RPMI7951 (cell line): Measurements from ENCODE around the gene LRG1. TPM values are rescaled to one million over a fixed set of nuclear protein-coding genes. Genes with fewer than 3 reads are reported as not detected.
"Not testable (repeated sequence)": the region's sequence is repeated elsewhere in the genome, so short reads cannot be mapped to it uniquely, and the experiment has no call there.

Experiments
- DNase-seq: peaks from one replicate; pipeline ENCODE4 v3.0.0-alpha.2; 2012; ENCODE audit warnings: low read depth
- total RNA-seq: library from RNA; depleted of rRNA; stranded (reverse); fragments of >200 nt; shearing (Covaris generic); gene quantifications from 2 replicates; pipeline ENCODE4 v1.2.3, GENCODE V29; 2014

Gene LRG1
- total RNA-seq, 1 experiment from 2014 or later: not detected

DNA sequence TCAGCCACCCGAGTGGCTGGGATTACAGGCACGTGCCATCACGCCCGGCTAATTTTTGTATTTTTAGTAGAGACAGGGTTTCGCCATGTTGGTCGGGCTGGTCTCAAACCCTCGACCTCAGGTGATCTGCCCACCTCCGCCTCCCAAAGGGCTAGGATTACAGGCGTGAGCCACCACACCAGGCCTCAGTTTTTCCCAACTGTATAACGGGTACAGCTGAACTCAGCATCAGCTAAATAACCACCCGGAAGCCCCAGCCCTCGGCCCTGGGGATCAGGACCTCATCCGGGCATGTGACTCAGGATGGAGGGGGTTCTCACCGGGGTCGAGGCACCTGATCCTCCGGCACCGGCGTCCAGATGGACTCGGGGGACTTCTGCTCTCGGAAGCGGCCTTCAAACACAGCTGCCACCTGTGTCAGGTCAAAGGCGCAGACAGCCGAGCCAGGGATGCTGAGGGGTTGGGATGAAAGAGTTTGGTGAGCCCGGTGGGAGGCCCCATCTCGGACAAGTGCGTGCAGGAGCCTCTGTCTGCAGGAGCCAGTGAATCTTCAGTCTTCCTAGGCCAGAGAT lies 10.7 kb upstream of the LRG1 start:
- no peak for DNase-seq

DNA sequence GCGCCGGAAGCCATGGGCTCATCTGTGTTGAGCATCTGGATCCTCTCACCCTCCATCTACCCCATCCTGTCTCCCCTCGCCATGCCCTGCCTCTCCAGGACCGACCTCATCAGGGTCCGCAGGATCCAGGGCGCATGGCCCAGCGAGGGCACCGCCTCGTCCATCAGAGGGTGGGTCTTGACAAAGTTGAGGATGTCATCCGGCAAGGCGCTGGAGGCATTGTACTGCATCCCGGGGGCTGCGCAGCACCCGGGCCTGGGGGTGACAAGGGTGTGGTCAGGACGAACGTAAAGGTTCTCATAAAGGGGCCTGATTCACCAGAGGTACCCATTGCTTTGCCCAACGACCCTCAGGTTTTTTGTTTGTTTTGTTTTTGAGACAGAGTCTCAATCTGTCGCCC lies 10.2 kb upstream of the LRG1 start:
- no peak for DNase-seq

DNA sequence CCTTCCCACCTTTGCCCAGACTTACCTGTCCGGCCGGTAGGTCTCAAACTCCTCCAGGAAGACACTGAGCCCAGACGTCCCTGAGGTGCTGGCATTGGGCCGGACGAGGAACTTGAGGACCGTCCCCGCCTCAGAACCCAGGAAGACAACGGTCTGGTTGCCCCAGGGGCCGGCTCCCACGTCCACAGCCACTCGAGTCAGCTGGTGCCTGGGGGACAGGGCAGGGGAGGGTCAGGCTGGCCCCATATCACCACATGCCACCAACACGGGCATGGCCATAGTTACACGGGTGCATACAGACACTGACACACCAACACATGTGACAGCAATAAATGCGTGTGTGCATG lies 8.4 kb upstream of the LRG1 start:
- no peak for DNase-seq

DNA sequence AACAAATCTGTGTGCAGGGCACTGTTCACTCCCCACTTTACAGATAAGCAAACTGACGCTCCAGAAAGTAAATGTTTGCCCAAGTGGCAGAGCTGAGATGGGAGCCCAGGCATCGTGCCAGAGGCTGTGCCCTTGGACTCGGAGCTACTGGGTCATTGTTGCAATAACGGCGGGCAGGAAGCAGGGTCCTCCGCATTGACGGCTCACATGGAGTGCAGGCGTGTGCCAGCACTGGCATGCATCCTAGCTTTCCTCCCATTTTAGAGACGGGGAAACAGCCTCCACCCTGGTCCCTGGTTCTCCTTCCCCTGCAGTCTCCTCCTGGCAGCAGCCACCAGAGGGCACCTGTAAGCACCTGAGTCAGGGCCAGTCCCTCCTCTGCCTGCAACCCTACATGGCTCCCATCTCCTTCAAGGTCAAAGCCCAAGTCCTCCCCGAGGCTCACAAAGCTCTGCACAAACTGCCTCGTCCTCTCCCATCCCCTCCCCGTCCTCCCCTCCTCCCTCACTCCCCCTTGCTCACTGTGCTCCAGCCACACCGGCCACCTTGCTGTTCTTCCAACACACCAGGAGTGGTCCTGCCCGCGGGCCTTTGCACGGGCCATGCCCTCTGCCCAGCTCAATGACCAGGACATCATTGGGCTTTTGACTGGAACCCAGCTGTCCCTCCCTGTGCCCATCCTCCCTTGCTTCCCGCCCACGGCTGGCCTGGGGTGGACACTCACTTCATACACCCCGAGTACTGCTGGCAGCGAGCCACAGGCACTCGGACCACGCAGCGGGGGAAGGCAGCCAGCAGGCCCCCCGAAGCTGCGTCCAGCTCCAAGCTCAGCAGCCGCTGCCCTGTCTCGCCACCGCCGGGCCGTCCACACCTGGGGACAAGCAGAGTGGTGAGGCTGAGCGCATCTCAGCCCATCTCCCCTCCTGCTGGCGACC lies 7.7 kb upstream of the LRG1 start:
- DNase-seq: no peak

DNA sequence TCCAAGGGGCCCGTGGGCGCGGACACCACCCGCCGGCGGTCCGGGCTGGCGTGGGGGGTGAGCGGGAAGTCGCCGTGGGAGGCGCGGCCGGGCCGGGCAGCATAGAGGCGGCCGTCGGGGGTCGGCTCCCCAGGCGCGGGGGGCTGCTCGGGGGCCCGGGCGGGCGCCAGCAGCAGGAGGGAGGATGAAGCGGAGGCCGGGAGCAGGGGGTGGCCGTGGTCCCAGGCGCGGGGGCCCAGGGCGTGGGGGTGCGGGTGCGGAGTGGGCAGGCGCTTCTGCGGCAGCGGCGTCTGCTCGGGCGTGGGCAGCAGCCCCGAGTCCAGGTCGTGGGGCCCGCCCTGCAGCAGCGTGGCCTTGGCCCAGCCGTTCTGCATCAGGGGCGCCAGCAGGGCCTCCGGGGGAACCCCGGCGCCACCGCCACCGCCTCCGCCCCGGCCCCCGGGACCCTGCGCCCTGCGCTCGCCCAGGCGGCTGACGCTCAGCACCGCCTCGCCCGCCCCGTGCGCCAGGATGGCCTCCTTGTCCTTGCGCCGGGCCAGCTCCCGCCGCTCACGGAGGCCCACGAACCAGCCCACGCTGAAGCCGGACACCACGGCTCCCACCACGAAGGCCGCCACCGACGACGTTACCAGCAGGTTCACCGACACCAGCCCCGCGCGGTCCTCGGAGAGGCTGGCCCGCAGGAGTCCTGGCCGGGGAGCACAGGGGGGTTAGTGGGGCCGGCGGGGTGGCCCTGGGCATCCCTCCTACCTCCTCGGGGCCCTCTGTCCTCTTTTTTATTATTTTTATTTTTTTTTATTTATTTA lies 4.2 kb upstream of the LRG1 start:
- no peak for DNase-seq

DNA sequence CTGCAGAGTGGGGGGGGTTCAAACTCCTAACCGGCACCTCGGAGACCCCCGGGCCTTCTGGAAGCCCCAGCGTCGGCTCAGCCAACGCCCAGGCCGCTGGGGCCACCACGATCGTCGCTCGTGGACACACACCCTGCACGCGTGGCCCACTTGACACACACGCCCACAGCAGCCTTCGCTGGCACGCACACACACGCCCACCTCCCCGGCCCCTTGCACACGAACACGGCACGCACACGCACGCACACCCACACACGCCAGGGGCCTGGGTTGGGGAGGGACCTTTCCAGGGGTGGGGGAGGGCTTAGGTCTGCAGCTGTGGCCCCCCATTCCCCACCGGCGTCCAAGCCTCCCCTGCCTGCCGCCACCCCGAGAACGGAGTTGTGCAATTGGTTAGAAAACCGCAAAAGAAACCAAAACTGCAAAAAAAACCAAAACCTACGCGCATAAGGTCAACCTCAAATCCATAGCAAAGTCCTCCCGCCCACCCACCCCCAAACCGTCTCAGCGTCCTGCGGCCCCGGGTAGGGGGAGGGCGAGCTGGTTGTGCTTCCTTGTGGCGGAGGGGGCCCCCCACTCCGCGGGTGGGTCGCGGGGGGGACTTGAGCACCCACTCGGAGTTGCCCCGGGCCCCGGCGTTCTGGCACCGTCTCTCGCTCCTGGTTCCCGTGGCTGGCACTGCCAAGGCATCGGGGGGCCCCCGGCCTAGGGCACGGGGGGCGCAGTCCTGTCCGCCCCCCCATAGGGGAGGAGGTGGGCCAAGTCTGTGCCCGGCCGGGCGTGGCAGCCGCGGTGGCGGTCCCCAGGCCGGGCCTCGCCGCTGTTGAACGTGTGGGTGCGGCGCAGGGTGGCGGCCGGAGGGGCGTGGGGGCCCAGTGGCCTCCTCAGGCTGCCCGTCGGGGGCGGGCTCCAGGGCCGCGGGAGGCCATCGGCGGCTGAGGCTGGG lies 3.3 kb upstream of the LRG1 start:
- DNase-seq: no peak

DNA sequence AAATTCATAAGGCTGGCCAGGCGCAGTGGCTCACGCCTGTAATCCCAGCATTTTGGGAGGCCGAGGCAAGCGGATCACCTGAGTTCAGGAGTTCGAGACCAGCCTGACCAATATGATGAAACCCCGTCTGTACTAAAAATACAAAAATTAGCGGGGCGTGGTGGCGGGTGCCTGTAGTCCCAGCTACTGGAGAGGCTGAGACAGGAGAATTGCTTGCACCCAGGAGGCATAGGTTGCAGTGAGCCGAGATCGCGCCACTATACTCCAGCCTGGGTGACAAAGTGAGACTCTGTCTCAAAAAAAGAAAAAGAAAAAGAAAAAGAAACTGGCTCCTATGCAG lies 1.9 kb upstream of the LRG1 start:
- not testable (repeated sequence) for DNase-seq

DNA sequence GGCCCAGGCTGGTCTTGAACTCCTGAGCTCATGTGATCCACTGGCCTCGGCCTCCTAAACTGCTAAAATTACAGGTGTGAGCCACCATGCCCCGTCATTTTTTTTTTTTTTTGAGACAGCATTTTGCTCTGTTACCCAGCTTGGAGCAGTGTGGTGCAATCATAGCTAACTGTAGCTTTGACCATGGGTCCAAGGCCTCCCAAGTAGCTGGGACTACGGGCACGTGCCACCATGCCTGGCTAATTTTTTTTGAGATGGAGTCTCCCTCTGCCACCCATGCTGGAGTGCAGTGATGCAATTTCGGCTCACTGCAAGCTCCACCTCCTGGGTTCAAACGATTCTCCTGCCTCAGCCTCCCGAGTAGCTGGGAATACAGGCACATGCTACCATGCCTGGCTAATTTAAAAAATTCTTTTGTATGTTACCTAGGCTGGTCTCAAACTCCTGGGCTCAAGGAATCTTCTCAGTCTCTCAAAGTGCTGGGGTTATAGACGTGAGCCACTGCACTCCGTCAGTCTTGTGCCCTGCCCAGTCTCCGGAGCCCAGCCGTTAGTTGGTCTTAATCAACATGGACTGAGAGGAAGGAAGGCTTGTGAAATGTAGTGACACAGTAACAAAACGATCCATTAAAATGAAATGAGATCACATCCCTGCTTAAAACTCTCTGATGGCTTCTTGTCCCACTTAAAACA lies 1.4 kb upstream of the LRG1 start:
- no peak for DNase-seq

DNA sequence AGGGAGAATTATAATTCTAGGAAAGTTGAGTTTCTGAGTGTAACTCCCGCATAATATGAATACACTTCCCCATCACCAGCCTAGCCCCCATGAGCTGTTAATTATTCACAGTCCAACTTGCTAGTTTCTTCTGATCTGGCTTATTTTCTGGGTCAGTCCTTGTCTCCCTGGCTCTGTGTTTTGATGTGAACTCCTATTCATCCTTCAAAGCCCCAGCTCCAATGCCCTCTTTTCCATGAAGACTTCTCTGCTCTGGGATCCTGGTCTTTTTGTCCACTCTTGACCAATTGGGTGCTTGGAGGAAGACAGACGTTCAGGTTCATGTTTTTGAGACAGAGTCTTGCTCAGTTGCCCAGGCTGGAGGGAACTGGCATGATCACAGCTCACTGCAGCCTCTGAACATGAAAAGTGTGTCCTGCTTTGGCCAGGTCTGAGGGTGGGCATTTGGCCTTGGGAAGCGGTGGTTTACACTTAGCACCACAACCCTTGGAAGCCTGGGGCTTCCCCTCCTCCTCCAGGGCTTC lies 605 bp downstream of the LRG1 start:
- no peak for DNase-seq

DNA sequence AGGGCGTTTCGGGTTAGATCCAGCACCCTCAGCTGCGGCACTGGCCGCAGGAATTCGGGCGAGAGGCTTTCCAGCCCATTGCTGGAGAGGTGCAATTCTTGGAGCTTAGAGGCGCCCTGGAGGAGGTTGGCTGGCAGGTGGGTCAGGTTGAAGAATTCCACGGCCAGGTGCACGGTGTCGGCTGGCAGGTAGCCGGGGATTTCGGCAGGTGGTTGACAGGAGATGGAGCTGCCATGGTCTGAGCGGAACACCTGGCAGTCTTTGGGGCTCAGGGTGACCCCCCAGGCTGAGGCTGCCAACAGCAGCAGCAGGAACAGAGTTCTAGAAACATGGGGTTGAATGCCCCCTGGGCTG lies 1.3 kb downstream of the LRG1 start:
- no peak for DNase-seq

DNA sequence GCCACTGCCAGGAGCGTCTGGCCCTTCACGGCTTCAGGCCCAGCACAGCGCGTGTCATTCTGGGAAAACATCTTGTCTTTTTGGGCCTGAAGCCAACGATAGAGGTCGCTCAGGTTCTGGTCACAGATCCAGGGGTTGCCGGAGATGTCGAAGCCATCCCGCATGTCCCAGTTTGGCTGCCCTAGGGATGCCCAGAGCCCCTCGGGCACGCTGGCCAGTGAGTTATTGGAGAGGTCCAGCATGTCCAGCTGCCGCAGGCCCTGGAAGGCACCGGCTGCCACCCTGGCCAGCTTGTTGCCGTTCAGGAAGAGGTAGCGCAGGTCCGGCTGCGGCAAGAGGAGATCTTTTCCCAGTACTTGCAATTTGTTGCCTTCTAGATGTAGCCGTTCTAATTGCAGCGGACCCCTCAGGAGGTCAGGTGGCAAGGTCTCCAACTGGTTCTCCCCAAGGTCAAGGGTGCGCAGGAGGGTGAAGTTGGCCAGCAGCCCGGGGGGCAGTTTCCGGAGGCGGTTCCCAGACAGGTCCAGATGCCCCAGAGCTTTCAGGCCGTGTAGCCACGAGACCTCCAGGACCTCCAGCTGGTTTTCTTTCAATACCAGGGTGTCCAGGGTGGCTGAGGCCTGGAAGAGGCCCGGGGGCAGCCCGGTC lies 1.8 kb downstream of the LRG1 start:
- DNase-seq: no peak

DNA sequence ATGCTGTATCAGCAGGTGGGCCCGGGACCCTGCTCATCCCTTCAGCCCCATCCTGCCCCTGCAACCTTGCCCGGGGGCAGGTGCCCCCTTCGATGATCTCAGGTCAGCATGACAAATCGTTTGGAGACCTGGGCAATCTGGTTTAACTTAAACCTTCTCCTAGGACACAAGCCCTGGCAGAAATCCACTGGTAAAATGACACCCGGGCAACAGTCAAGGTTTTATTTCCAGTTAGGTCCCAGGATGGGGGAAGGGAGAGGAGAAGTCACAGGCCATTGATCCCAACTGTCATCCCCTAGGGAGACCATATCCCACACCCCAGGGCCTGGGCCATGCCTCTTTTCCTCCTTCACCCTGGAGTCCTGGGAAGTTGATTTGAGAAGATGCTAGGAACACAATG lies 3.0 kb downstream of the LRG1 start:
- no peak for DNase-seq

DNA sequence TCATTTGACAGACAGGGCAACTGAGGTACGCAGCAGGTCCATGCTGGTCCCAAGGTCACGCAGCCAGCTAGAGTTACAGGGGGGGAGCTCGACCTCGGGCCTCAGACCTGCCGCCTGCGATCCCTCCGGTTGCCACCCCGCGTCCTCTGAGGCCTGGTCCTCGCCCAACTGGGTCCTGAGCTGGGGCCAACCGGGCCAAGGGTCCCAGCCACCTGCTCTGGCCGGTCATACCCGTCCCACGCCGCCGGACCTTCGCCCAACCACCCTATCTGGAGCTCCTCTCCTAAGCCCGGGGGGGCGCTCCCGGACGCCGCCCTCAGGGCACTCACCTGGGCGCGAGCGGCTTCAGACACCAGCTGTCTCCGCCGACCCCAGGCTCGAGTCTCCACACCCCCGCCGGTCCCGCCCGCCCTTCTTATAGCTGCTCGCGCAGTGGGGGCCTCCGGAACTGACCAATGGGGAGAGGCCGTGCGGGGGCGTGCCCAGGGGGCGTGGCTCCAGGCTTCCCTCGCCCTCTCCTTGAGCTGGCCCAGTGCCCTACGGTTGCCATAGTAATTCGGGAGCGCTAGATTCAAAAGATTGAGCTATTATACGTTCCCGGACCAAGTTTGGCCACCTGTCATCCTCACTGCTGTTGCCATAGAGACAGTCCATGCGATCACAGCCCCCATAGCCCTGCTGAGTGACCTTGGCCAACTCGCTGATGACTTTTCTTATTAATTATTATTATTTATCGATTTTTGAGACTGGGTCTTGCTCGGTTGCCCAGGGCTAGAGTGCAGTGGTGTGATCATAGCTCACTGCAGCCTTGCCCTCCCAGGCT lies 4.8 kb downstream of the LRG1 start, which contains the start of gene PLIN5:
Gene PLIN5, minus strand, starts transcription at position 389 of the 823 bp plus-strand sequence. CDS start 1,150 bp downstream, outside the sequence.
- peak; percentile 57 for DNase-seq

DNA sequence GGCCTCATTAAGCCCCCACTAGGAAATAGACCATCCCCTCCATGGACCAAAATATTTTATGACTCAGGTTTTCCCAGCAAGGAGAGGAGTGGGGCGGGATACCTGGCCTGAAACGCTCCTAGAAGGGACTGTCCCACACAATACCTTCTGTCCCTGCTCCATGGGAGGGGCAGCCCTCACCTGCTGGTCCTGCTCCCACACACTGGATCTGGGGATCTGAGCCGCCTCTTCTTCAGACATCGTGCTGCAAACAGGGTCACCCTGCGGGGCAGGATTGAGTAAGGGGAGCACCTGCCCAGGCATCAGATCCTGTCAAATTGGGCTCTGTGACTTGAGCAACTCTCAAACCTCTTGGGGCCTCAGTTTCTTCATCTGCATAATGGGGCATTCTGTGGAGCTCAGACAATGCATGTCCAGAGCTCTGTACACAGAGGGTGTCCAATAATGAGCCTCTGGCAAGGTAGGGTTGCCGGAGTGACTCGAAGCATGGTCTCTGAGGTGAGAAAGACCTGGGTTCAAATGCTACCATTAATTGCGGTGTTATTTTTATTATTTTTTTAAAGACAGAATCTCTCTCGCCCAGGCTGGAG lies 5.9 kb downstream of the LRG1 start:
- DNase-seq: no peak

DNA sequence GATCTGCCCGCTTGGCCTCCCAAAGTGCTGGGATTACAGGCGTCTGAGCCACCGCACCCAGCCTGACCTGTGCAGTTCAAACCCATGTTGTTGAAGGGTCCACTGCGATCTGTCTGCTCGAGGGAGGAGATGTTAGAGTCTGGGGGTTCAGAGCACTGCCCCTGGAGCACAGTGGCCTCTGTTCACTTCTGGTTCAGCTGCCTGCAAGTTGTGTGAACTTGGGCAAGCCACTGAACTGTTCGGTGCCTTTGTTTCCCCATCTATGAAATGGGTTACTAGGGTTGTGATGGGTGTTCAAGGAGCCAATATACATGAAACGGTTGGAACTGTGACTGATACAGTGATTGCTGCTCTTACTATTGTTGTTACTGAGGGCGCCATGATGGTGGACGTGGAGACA lies 6.5 kb downstream of the LRG1 start:
- DNase-seq: no peak

DNA sequence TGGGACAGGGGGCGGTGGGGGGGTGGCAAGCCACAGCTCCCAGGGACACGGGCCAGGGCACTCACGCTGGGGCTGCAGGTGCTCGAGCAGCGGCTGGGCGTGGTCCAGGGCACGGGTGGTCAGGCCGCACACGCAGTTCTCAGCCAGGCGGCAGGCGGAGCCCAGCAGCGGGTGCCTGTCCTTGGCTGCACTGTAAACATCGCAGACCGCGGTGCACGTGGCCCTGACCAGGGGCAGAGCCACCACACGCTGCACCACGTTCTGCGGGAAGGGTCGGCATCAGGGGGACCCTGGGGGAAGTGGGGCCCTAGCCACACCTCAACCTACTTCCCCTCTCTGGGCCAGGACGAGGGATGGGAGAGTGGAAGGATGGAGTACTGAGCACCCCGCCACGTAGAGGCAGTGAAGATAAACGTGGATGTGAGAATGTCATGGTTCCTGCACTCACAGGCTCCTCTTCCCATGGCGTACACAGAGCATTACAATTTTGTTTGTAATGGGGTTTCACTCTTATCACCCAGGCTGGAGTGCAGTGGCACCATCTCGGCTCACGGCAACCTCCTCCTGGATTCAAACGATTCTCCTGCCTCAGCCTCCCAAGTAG lies 8.2 kb downstream of the LRG1 start:
- DNase-seq: no peak

DNA sequence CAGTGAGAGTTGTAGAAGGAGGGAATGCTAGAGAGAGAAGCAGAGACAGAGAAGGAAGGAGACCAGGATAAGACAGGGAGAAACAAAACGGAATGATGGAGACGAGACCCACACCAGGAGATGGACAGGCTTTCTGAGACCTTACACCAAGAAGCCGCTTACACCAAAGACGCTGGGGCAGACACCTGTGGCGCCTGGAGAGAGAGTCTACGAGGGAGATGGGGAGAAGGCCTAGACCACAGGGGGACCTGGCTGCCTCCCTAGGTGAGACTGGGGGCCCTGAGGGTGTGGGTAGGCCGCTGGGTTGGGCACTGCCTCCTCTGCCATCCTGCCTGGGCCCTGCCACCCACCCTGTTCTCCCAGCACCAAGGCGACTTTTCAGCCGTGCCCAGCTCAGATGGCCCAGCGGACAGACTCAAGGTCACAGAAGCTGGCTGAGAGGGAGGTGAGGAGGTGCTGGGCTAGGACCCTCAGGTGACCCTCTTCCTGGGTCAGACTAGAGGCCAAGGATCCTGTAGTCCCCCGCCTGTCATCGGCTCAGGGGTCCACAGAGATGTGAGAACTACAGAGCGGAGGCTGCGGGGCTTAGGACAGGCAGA lies 9.8 kb downstream of the LRG1 start:
- no peak for DNase-seq

DNA sequence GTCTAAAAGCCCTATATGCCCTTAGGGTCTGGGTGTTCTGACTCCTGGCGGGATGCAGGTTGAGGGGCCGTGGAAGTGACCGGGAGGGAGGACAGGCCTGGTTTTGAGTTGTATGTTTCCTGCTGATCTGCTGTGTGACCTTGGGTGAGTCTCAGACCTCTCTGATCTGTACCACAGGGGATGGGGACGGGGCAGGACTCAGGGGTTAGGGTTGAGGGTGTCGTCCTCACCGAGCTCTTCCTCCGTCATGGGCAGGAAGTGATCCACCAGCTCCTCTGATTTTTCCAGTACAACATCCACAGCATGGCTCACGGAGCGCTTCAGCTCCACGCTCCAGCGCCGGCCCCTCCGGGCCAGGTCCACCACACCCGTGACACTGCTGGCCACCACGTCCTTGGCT lies 11.0 kb downstream of the LRG1 start:
- no peak for DNase-seq
